DOHH2 (cell line): ENCODE results near the gene CRAT.

Experiments used
- CTCF ChIP-seq: fragments of 200-600 bp; sonication (generic); IDR thresholded peaks from one replicate; pipeline ENCODE4 v1.5.1; 2014; ENCODE audit warnings: antibody characterized with exemption, mild to moderate bottlenecking, low read depth, low read length; ENCODE audit not compliant: poor library complexity, severe bottlenecking
- EZH2phosphoT487 ChIP-seq: fragments of 200-600 bp; sonication (generic); IDR thresholded peaks from 2 replicates; pipeline ENCODE4 v1.6.1; 2017; ENCODE audit warnings: borderline replicate concordance, mild to moderate bottlenecking, antibody characterized with exemption, low read length, moderate library complexity, mixed read lengths

GRCh38 chr9:129146441-129146941, 35.9 kb upstream of the CRAT start:
- TF ChIP-seq CTCF = no peak
- TF ChIP-seq EZH2phosphoT487 = no peak
